ENCODE results near the gene BABAM1.

Gene BABAM1

DNA sequence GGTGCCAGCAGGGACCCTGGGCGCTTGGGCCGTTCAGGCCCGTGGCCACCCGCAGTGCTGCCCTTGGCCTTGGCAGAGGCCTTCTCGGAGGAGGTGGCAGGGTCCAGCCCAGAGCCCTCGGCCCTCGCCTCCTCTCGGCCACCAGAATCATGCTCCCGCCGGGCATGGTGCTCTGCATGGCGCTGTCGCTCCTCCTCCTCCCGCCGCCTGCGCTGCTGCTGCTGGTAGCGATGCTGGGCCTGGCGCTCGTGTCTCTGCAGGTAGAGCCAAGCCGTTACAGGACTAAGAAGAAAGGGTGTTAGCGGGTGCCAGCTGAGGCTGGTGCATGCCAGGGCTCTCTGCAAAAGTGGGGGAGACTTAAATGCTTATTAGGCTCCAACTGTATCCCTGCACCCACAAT lies 57.9 kb downstream of the BABAM1 start:
- DNase-seq, result no peak

DNA sequence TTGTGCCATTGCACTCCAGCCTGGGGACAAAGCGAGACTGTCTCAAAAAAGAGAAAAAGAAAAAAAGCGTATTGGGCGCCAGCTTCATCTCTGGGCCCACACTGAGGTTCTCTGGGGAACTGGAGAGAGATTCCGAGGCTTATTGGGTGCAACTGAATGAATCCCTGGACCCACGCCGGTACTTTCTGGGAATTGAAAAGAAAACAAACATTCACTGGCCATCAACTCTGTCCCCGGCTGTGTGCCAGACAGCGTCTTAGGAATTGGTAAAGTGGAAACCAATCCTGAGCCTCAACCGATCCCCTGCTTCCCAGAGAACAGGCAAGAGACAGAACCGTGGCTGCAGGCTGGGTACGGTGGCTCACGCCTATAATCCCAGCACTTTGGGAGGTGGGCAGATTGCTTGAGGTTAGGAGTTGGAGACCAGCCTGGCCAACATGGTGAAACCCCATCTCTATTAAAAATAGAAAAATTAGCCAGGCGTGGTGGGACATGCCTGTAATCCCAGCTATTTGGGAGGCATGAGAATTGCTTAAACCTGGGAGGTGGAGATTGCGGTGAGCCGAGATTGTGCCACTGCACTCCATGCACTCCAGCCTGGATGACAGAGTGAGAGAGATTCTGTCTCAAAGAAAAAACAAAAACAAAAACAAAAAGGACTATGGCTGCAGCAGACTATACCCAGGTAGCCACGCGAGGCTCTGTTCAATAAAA lies 58.8 kb downstream of the BABAM1 start:
- no peak for DNase-seq

DNA sequence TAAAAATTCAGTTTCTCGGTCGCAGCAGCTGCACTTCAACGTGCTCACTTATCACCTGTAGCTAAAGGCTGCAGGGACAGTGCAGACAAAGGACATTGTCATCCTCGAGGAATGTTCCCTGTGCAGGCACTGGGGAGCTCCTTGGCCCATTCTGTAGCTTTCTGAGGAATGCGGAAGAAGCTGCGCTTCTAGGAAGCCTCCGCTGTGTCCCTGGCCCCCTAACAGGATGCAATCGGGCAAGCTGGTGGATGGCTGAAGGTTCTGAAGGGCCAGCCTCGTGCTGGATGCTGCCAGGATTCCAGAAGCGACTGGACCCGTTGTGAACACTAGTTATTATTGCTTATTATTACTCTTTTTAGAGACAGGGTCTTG lies 59.3 kb downstream of the BABAM1 start:
- DNase-seq, result no peak

DNA sequence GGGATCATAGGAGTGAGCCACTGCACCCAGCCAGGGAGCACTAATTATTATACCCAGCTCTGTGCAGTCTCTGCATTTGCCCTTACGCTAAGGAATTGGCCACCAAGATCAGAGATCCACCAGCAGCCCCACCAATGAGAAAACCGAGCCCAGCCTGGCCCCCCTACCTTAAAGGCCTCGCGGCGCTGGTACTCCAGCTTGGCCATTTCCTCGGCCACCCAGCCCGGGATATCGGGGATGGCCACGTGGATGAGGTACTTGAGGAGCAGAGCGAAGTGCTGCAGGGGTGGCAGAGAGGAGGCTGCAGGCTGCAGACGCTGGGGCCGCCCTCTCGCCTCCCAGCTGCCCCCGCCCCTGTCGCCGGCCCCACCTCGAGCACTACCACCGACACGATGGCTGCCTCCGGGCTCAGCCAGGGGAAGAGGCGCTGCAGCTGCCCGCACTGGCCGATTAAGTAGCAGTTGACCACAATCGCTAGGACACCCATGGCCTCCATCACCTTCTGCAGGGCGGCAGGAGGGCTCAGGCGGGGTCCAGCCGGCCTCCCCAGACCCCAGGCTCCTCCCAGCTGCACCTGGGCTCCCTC lies 59.9 kb downstream of the BABAM1 start:
- no peak for DNase-seq

DNA sequence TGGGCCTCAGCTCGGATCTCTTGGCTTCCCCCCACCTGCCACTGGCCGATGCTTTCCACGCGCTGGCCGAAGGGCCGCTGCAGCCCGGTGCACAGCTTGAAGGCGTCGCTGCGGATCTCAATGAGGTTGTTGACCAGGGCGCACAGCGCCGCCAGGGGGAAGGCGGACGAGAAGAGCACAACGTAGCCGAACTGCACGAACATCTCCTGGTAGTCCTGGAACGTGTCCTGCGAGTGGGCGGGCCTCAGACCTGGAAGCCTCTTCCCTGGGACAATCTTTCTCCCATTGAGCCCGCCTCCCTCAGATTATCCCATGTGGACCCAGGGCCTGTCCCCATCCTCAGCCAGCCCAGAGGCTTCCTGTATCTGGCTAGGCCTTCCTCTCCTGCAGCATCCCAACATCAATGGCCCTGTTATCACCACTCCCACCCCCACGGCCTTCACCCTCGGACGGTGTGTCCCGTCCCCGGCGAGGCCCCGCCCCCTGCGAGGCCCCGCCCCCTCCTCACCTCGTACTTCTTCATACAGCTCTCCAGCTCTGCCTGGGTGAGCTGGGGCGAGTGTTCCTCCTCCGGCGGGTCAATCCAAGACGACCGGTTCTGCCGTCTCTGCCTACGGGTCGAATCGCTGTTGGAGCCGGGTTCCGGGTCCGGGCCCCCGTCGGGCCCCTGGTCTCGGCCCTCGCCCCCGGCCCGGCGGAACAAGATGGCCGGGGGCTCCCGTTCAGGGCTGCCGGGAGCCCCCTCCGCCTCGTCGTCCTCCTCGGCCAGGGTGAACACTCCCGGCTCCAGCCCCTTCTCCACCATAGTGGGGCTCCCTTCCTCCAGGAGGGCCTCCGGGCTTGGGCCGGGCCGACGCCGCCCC lies 60.6 kb downstream of the BABAM1 start:
- DNase-seq, result peak; percentile 73

All from left hindlimb (tissue), 1 donor.